ENCODE data around the gene STEAP1.

Gene STEAP1

DNA sequence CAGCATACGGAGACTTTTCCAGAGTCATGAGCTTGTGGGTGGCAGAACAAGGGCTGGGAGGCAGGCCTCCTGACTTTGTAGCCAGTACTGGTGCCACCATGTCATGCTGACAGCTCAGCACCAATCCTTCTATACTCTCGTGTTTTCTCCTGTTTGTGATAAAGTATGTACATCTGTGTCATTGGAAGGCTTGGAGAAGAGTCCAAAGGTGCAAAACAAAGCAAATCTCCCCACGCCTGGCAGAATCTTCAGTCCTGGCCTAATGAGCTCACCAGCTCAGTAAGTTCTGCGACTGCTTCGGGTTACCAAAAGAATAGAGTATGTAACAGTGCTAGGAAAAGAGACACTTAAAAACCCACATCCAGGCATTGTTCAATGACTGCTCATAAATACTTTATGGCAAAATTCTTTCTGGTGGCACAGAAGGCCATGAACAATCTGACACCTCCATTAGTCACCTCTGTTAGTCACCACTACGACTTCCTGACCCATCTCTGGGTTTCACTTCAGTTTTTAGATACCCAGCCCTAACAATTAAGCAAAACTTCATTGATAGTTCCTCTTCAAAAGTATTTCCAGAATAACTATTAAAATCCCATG, 24.5 kb downstream of the STEAP1 start:
- Histone ChIP-seq H3K27ac (ENCODE audit: low read length) (no peak overlapping the region), H3K27me3 (ENCODE audit: insufficient read depth, low read length, poor library complexity) (no peaks in the 10 kb centered on the region), H3K36me3 (ENCODE audit: insufficient read depth, low read length) (no peaks in the 10 kb centered on the region), H3K4me3 (ENCODE audit: low read depth in 1 of 2, low read length in 2 of 2) (no peak overlapping the region), H3K79me2 (ENCODE audit: insufficient read depth, low read length) (no peaks in the 10 kb centered on the region), H3K4me2 (ENCODE audit: insufficient read depth, low read length) (no peak overlapping the region), H4K20me1 (ENCODE audit: insufficient read depth, low read length) (no peaks in the 10 kb centered on the region), H3K9ac (ENCODE audit: low read depth, low read length) (no peak overlapping the region), H3K4me1 (ENCODE audit: insufficient read depth, low read length) (no peaks in the 10 kb centered on the region), H3K9me3 (ENCODE audit: insufficient read depth, low read length, severe bottlenecking) (peaks cover 15% of the 10 kb centered on the region), H2AFZ (ENCODE audit: low read depth, low read length) (no peak overlapping the region)
- ATAC-seq (ENCODE audit: insufficient read depth, low read depth) (no peak), DNase-seq (no peak)
- TF ChIP-seq EZH2 (IDR thresholded peaks at IDR 0.05; ENCODE audit: borderline replicate concordance, low read depth, low read length, severe bottlenecking): no peak
- TF ChIP-seq, protein P1, sequence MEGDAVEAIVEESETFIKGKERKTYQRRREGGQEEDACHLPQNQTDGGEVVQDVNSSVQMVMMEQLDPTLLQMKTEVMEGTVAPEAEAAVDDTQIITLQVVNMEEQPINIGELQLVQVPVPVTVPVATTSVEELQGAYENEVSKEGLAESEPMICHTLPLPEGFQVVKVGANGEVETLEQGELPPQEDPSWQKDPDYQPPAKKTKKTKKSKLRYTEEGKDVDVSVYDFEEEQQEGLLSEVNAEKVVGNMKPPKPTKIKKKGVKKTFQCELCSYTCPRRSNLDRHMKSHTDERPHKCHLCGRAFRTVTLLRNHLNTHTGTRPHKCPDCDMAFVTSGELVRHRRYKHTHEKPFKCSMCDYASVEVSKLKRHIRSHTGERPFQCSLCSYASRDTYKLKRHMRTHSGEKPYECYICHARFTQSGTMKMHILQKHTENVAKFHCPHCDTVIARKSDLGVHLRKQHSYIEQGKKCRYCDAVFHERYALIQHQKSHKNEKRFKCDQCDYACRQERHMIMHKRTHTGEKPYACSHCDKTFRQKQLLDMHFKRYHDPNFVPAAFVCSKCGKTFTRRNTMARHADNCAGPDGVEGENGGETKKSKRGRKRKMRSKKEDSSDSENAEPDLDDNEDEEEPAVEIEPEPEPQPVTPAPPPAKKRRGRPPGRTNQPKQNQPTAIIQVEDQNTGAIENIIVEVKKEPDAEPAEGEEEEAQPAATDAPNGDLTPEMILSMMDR (IDR thresholded peaks at IDR 0.05; ENCODE audit: borderline replicate concordance, extremely low read depth, low read length, poor library complexity, severe bottlenecking): no peak

DNA sequence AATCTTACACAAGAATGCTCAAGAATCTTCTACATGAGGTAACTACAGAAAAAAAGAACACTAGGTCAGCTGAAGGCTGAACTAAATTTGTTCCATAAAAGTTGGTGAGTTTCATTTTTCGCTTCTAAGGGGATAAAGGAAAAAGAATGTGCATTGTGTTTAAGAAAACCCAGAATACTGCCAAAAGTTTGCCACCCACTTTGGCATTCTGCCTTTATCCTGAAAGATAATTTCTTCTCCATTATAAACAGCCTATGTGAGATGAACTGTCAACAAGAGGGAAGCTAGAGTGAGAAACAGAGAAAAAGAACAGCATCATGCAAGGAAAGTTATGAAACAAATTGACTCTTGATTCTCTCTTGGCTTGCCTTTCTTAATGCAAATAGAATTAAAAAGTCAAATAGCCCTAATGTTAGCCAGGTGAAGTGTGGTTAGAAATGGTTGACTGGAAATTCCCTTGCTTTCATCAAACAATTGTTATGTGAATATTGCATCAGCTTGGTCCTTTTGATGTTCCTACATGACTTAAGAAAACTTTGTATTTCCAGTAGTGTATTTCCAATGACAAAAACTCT, 25.8 kb downstream of the STEAP1 start:
- ATAC-seq (ENCODE audit: insufficient read depth, low read depth): no peak
- no peak overlapping the region for H2AFZ ChIP-seq (ENCODE audit: low read depth, low read length)
- H3K27me3 ChIP-seq (ENCODE audit: insufficient read depth, low read length, poor library complexity): no peaks in the 10 kb centered on the region
- no peaks in the 10 kb centered on the region for H3K79me2 ChIP-seq (ENCODE audit: insufficient read depth, low read length)
- no peak overlapping the region for H3K27ac ChIP-seq (ENCODE audit: low read length)
- H3K9me3 ChIP-seq (ENCODE audit: insufficient read depth, low read length, severe bottlenecking): peaks cover 15% of the 10 kb centered on the region
- H3K4me1 ChIP-seq (ENCODE audit: insufficient read depth, low read length): no peaks in the 10 kb centered on the region
- no peaks in the 10 kb centered on the region for H4K20me1 ChIP-seq (ENCODE audit: insufficient read depth, low read length)
- no peak for DNase-seq
- no peak for TF ChIP-seq EZH2 (IDR thresholded peaks at IDR 0.05; ENCODE audit: borderline replicate concordance, low read depth, low read length, severe bottlenecking)
- TF ChIP-seq, protein P1 (IDR thresholded peaks at IDR 0.05; ENCODE audit: borderline replicate concordance, extremely low read depth, low read length, poor library complexity, severe bottlenecking): no peak
- no peak overlapping the region for H3K4me2 ChIP-seq (ENCODE audit: insufficient read depth, low read length)
- H3K4me3 ChIP-seq (ENCODE audit: low read depth in 1 of 2, low read length in 2 of 2): no peak overlapping the region
- H3K9ac ChIP-seq (ENCODE audit: low read depth, low read length): no peak overlapping the region
- no peaks in the 10 kb centered on the region for H3K36me3 ChIP-seq (ENCODE audit: insufficient read depth, low read length)

DNA sequence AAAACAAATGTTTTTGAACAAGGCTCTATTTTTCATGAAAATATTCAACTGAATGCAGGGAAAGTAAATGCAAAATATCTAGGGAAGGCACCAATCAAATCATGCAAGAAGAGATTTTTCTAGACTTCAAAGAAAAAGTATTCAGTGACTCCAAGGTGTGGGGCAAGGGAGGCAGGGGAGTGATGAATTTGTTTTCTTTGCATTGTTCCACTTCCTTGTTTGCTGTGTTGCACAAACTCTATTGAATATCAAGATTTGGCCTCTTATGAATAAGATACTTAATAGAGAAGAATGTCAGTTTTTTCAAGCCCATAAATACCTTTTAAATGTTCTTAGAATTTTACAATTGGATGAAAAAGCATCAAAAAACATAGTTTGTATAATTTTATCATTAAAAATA, 26.4 kb downstream of the STEAP1 start:
- no peaks in the 10 kb centered on the region for H3K79me2 ChIP-seq (ENCODE audit: insufficient read depth, low read length)
- H3K4me1 ChIP-seq (ENCODE audit: insufficient read depth, low read length): no peaks in the 10 kb centered on the region
- H3K4me3 ChIP-seq (ENCODE audit: low read depth in 1 of 2, low read length in 2 of 2): no peak overlapping the region
- no peak overlapping the region for H3K27ac ChIP-seq (ENCODE audit: low read length)
- peaks cover 13% of the 10 kb centered on the region for H3K9me3 ChIP-seq (ENCODE audit: insufficient read depth, low read length, severe bottlenecking)
- no peak for TF ChIP-seq EZH2 (IDR thresholded peaks at IDR 0.05; ENCODE audit: borderline replicate concordance, low read depth, low read length, severe bottlenecking)
- TF ChIP-seq, protein P1 (IDR thresholded peaks at IDR 0.05; ENCODE audit: borderline replicate concordance, extremely low read depth, low read length, poor library complexity, severe bottlenecking): no peak
- no peaks in the 10 kb centered on the region for H4K20me1 ChIP-seq (ENCODE audit: insufficient read depth, low read length)
- no peak overlapping the region for H3K4me2 ChIP-seq (ENCODE audit: insufficient read depth, low read length)
- no peak overlapping the region for H2AFZ ChIP-seq (ENCODE audit: low read depth, low read length)
- no peaks in the 10 kb centered on the region for H3K36me3 ChIP-seq (ENCODE audit: insufficient read depth, low read length)
- no peak for DNase-seq
- no peak overlapping the region for H3K9ac ChIP-seq (ENCODE audit: low read depth, low read length)
- no peaks in the 10 kb centered on the region for H3K27me3 ChIP-seq (ENCODE audit: insufficient read depth, low read length, poor library complexity)
- no peak for ATAC-seq (ENCODE audit: insufficient read depth, low read depth)

All from DND-41 (cell line).